IPS-11a (cell line): ENCODE measurements around the gene IL22RA1.

Source experiments
- H3K4me3 ChIP-seq: one replicate; pipeline ENCODE4 v1.5.1; 2013; ENCODE audit warnings: low read depth, low read length, control low read depth

IL22RA1 gene

GRCh38 chr1:24138476-24139221 lies 4.3 kb downstream of the IL22RA1 start:
- no peak overlapping the region for H3K4me3 ChIP-seq

- H3K4me3 ChIP-seq: no peak overlapping the region
Observed at GRCh38 chr1:24136956-24137539, 5.9 kb downstream of the IL22RA1 start.

- no peak overlapping the region for H3K4me3 ChIP-seq
Observed at GRCh38 chr1:24134376-24134775, 8.6 kb downstream of the IL22RA1 start.

GRCh38 chr1:24133819-24134218 lies 9.1 kb downstream of the IL22RA1 start:
- no peak overlapping the region for H3K4me3 ChIP-seq

DNA sequence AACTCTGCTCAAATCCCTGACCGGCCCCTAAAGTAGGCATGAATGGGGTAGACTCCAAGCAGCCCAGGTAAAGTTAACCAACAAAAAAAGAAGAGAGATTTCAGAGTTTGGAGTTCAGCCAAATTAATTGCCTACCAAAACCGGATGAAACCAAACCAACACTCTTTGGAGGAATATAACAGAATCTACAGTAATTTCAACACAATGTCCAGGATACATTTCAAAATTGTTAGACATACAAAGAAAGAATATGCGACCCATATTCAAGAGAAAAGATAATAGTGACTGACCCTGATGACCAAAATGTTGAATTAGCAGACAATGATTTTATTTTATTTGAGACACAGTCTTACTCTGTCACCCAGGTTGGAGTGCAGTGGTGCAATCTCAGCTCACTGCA lies 12.6 kb downstream of the IL22RA1 start:
- no peak overlapping the region for H3K4me3 ChIP-seq

GRCh38 chr1:24127801-24128363 lies 15.1 kb downstream of the IL22RA1 start:
- no peak overlapping the region for H3K4me3 ChIP-seq

DNA sequence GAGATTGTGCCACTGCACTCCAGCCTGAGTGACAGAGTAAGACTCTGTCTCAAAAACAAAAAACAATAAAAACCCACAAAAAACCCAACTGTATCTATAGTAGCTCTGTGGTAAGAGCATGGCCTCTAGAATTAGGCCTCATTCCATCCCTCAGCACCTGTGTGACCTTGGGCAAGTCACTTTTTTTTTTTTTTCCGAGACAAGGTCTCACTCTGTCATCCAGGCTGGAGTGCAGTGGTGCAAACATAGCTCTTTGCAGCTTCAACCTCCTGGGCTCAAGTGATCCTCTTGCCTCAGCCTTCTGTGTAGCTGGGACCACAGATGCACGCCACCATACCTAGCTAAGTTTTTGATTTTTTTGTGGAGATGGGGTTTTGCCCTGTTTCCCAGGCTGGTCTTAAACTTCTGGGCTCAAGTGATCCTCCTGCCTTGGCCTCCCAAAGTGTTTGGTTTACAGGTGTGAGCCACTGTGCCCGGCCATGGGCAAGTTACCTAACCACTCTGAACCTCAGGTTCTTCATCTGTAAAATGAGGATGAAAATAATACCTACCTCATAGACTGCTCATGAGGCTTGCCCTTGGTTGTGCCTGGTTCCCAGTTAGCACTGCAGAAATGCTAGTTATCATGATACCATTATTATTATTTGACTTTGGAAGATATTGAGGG lies 15.7 kb downstream of the IL22RA1 start:
- H3K4me3 ChIP-seq: no peak overlapping the region

GRCh38 chr1:24126672-24127023 lies 16.3 kb downstream of the IL22RA1 start:
- H3K4me3 ChIP-seq: no peak overlapping the region

DNA sequence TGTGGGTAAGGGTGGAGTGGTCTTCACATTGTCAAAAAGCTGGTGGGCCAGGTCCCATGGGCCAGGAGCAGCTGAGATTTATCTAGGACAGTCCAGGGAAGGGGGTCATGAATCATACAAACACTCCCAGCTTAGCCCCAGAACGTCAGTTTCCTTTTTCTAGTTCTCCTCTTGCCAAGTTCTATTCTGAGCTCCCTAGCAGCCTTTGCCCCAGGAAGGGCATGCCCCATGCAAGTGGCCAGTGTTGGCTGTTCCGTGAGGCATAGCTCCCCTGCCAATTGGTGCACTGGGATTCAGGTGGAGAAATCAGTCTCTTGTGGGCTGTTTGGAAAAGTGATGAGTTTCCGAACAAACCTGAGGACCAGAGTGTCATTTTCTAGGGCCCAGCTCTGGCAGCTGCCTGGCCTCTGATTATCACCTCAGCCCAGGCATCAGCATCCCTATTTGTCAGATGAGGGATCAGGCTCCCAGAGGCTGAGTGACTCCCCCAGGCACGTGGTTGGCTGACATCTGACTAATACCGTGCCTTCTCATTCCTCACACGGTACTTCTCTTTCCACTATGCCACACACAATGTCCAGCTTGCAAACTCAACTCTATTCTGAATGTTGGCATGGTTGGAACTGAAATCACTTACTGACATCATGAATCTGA lies 16.8 kb downstream of the IL22RA1 start:
- H3K4me3 ChIP-seq: no peak overlapping the region

DNA sequence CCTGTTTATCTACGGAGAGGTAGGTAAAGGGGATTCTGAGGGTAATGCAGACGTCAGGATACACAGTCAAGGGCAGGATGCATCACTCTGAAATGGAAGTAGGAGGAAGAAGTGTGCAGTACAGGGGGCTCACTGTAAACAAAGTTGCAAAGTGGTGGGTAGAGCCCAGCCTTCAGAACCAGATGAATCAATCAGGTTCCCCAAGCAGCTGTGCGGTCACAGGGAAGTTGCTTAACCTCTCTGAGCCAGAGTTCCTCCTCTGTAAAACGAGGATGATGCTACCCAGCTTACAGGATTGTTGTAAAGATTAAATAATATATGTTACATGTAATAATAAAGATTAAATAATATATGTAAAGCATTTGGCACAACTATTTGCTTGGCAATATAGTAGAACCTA lies 17.5 kb downstream of the IL22RA1 start:
- H3K4me3 ChIP-seq: no peak overlapping the region

DNA sequence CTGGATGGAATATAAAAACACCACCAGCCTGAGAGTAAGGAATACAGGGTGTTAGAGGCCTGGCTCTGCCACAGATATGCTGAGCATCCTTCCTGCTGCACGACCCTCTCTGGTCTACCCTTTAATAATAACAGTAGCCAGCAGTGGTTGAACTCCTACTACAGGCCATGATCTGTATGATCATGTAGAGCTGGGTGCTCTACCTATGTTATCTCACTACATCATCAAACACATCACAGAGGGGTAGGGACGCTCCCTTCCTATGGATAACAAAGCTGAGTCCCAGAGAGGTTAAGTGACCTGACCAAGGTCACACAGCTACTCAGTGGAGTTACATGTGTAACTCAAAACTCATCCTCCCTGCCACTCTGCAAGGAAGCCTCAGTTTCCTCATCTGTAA lies 18.0 kb downstream of the IL22RA1 start:
- no peak overlapping the region for H3K4me3 ChIP-seq

DNA sequence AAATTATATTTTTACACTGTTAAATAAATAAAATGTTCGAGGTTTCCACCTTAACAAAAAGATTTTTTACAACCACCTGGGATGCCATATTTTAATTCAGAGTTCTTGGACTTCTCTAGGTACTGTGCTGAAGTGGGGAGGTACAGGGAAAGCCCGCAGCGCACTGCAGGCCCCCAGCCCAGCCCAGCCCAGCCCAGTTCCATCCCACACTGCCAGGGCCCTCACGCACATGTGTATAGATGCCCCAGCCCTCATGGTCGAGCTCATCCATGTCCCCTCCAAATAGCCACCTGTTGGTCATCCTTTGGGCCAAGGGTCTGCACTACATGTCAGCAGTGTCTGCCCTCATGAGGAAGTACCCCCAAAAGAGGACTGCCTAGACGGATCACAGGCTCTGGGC lies 19.3 kb downstream of the IL22RA1 start:
- no peak overlapping the region for H3K4me3 ChIP-seq

- H3K4me3 ChIP-seq: no peak overlapping the region
Observed at GRCh38 chr1:24122776-24123175, 20.2 kb downstream of the IL22RA1 start.

- H3K4me3 ChIP-seq: no peak overlapping the region
Observed at GRCh38 chr1:24121406-24121805, 21.5 kb downstream of the IL22RA1 start.

DNA sequence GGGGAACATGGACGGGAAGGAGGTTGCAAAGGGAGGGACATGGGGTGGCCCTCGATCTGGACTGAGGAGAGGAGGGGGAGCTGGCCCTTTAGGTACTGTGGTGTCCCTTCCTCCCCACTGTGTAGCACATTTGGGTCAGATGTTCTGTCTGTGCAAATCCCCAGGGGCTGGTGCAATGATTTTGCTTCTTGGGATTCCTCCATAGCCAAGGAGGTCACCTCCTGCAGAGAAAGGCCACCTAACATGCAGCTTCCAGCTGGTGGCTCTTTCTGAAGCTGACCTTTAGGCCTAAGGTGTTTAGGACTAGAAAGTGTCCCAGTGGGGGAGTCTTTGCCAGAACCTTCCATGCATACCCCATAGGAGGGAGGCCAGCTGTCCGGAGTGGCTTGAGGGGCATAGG lies 22.0 kb downstream of the IL22RA1 start:
- H3K4me3 ChIP-seq: no peak overlapping the region

DNA sequence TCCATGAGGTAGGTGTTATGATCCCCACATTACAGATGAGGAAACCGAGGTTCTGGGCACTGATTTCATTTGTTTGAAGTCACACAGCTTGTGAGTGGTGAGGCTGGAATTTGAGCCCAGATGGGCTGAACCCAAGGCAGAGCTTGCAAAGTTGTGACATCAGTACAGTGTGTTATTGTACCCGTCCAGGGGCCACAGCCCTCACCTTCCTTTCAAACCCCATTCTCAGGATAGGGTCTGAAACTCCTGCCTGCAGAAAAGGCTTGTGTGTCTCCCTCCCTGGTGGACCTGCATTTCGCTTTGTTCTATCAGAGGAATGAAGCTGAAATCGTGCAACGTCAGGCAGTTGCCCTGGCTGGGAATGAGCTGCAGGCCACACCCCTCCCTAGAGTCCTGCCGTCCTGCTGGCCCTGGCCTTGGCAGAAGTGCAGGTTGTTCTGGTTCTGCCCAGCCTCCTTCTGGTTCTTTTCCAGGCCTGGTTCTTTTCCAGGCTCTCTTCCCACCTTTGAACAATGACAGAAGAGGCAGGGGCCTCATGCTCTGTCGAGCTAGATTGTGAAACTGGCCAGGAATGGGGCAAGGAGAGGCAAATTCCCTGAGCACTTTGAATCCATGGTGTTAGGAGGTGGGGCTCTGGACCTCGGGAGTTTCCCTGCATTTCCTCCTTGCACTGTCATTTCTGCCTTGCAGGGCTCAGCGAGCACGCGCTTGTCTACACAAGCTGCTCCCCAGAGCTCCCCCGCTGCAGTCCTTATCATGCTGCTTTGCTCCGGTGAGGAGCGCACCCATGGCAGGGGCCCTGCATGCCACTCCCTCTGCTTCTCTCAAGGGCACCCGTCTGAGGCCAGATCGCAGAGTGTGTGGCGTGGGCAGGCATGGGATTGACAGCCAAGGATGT lies 22.8 kb downstream of the IL22RA1 start:
- no peak overlapping the region for H3K4me3 ChIP-seq

DNA sequence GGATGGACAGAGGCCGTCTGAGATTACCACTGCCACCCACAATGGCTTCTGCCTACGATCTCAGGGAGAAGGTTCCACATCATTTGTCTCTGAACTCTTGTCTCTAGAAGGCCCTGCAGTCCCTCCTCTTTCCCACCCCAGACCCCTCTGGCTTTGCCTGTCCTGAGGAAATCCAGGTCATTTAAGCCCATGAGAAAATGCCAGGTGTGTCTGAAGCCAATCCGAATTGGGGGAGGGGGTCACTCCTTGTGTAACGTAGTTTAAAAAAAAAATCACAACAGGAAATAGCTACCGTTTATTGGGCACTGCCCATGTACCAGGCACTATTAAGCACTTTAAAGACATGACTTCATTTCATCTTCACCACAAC lies 23.5 kb downstream of the IL22RA1 start:
- H3K4me3 ChIP-seq: no peak overlapping the region

GRCh38 chr1:24118410-24119242 lies 24.3 kb downstream of the IL22RA1 start:
- H3K4me3 ChIP-seq: no peak overlapping the region

GRCh38 chr1:24117722-24118409 lies 25.1 kb downstream of the IL22RA1 start:
- H3K4me3 ChIP-seq: no peak overlapping the region
